SK-N-MC (cell line): ENCODE measurements around the gene PDZD2.
"Not testable (repeated sequence)": the region's sequence is repeated elsewhere in the genome, so short reads cannot be mapped to it uniquely, and the experiment has no call there.

Experiments
- DNase-seq: peaks from one replicate; pipeline ENCODE4 v3.0.0-alpha.2; 2011; ENCODE audit warnings: low read depth, low spot score
- H3K27ac ChIP-seq: fragments of 200-600 bp; sonication (generic); 2 replicates; pipeline ENCODE4 v1.5.1; 2016; ENCODE audit warnings: mixed run types
- H3K36me3 ChIP-seq: fragments of 200-600 bp; sonication (generic); 2 replicates; pipeline ENCODE4 v1.6.1; 2017; ENCODE audit warnings: antibody characterized with exemption, low read length, mixed read lengths; ENCODE audit not compliant: insufficient read depth
- H3K4me3 ChIP-seq: fragments of 200-600 bp; sonication (generic); 2 replicates; pipeline ENCODE4 v1.5.1; 2016
- H3K9ac ChIP-seq: fragments of 200-600 bp; sonication (generic); 2 replicates; pipeline ENCODE4 v1.8.0; 2017; ENCODE audit warnings: mixed run types, mixed read lengths; ENCODE audit not compliant: insufficient read length
- H3K9me3 ChIP-seq: fragments of 200-600 bp; sonication (generic); 2 replicates; pipeline ENCODE4 v1.6.1; 2017; ENCODE audit warnings: low read depth, mild to moderate bottlenecking, antibody characterized with exemption, low read length, moderate library complexity, mixed read lengths
- EZH2 ChIP-seq: fragments of 200-600 bp; sonication (generic); IDR thresholded peaks from one replicate; pipeline ENCODE4 v1.6.1; 2017; ENCODE audit warnings: antibody characterized with exemption
- FOXP2 ChIP-seq: optimal IDR thresholded peaks from 2 replicates; pipeline ENCODE3; 2011; ENCODE audit warnings: mild to moderate bottlenecking, moderate library complexity; ENCODE audit not compliant: insufficient read depth; ENCODE audit errors: extremely low read length, control extremely low read depth
- POLR2AphosphoS5 ChIP-seq: IDR thresholded peaks from 2 replicates; pipeline ENCODE4 v1.6.1; 2012; ENCODE audit warnings: mild to moderate bottlenecking, low read depth, low read length, borderline replicate concordance

Gene PDZD2

DNA sequence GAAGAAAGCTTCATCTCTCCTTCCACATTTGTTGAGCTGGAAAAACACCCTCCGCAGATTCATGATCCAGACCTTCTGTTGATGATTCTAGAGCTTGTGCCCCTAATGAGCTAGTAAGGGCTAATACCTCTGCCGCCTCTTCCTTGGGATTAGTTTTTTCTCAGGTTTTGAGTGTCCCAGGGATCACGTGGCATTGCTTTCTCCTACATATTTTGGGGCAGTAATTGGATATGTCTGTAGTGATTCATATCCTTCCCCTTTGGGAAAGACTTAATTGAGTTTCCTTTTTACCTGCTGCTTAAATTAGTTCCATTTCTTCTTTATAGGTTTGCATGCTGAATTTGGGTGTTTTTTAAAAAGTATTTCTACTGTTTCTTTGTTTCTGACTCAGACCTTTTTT, 391.3 kb downstream of the PDZD2 start:
- DNase-seq: no peak
- TF ChIP-seq EZH2 (no peak), POLR2AphosphoS5 (no peak), FOXP2 (no peak)
- H3K4me3 ChIP-seq: no peak overlapping the region
- H3K27ac ChIP-seq: no peak overlapping the region
- H3K9me3 ChIP-seq: no peaks in the 10 kb centered on the region
- H3K36me3 ChIP-seq: no peaks in the 10 kb centered on the region
- H3K9ac ChIP-seq: no peak overlapping the region

DNA sequence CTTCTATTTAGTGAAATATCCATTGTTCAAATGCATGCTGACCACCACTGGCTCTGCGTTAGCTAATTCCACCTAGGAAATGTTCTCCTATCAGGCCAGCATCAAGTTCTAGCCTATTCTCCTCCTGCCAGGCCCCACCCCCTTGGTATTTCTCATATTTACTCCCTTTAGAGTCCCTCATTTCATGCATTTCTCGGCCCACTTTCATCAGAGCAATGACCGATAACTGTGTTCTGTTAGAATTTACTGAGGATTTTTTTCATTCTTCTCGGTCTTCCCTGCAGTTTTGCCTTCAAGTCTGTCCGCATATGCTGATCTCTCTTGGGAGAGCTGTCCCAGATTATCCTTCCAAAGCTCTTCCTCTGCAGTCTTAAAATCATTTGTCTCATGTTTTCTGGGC, 391.8 kb downstream of the PDZD2 start:
- no peaks in the 10 kb centered on the region for H3K9me3 ChIP-seq
- TF ChIP-seq EZH2 (no peak), POLR2AphosphoS5 (no peak), FOXP2 (no peak)
- no peak overlapping the region for H3K27ac ChIP-seq
- H3K36me3 ChIP-seq: no peaks in the 10 kb centered on the region
- H3K4me3 ChIP-seq: no peak overlapping the region
- H3K9ac ChIP-seq: no peak overlapping the region
- no peak for DNase-seq

DNA sequence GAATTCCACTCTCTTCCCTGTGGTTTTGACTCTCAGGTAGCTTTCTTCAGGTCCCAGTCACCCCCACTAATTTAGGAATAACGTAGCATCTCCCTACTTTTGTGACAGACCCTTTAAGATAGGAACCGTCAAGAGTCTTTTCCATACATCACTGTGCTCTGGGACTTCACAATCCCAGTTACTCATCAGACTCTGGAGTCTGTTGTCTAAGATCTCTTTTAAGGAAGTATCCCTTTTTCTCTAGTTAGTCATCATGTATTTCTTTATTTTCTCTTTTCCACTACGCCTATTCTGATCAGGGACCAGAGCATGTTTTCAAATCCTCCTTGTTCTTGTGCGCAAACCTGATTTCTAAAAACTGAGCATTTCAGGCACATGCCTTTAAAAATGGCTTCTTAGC, 392.2 kb downstream of the PDZD2 start:
- H3K4me3 ChIP-seq: no peak overlapping the region
- no peaks in the 10 kb centered on the region for H3K36me3 ChIP-seq
- H3K9ac ChIP-seq: no peak overlapping the region
- DNase-seq: no peak
- H3K27ac ChIP-seq: no peak overlapping the region
- no peak for TF ChIP-seq FOXP2
- no peak for TF ChIP-seq EZH2
- no peaks in the 10 kb centered on the region for H3K9me3 ChIP-seq

DNA sequence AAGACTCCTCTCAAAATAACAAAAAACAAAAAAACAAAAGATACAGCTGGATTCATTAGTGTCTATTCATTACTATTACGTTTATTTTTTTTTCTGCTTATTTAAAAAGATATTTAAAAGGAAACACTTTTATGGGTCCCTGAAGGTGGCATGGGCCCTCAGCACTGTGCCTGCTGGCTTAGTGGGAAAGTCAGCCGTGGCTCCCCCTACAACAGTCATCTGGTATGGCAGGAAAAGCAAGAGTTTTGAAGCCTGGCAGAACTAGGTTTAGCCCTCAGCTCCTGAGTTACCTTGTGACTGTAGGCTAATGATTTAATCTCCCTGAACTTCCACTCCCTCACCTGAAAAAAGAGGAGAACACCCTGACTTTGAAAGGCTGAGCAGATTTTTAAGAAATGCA, 399.6 kb downstream of the PDZD2 start:
- no peak for DNase-seq
- Histone ChIP-seq H3K27ac (no peak overlapping the region), H3K9ac (no peak overlapping the region), H3K9me3 (no peaks in the 10 kb centered on the region), H3K36me3 (no peaks in the 10 kb centered on the region), H3K4me3 (no peak overlapping the region)
- TF ChIP-seq POLR2AphosphoS5 (no peak), FOXP2 (no peak), EZH2 (no peak)

DNA sequence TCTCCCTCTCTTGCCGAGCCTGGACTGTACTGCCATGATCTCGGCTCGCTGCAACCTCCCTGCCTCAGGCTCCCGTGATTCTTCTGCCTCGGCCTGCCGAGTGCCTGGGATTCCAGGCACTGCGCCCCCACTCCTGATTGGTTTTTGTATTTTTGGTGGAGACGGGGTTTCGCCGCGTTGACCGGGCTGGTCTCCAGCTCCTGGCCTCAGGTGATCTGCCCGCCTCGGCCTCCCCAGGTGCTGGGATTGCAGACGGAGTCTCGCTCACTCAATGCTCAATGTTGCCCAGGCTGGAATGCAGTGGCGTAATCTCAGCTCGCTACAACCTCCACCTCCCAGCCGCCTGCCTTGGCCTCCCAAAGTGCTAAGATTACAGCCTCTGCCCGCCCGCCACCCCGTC, 400.2 kb downstream of the PDZD2 start:
- DNase-seq, H3K27ac ChIP-seq, H3K36me3 ChIP-seq, H3K4me3 ChIP-seq, H3K9me3 ChIP-seq, H3K9ac ChIP-seq: not testable (repeated sequence)

DNA sequence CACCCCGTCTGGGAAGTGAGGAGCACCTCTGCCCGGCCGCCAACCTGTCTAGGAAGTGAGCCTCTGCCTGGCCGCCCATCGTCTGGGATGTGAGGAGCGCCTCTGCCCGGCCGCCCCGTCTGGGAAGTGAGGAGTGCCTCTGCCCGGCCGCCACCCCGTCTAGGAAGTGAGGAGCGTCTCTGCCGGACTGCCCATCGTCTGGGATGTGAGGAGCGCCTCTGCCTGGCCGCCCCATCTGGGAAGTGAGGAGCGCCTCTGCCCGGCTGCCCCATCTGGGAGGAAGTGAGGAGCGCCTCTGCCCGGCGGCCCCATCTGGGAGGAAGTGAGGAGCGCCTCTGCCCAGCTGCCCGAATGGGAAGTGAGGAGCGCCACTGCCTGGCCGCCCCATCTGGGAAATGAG, 400.7 kb downstream of the PDZD2 start:
- not testable (repeated sequence) for H3K27ac ChIP-seq, H3K9ac ChIP-seq, DNase-seq, H3K9me3 ChIP-seq, H3K4me3 ChIP-seq, H3K36me3 ChIP-seq

DNA sequence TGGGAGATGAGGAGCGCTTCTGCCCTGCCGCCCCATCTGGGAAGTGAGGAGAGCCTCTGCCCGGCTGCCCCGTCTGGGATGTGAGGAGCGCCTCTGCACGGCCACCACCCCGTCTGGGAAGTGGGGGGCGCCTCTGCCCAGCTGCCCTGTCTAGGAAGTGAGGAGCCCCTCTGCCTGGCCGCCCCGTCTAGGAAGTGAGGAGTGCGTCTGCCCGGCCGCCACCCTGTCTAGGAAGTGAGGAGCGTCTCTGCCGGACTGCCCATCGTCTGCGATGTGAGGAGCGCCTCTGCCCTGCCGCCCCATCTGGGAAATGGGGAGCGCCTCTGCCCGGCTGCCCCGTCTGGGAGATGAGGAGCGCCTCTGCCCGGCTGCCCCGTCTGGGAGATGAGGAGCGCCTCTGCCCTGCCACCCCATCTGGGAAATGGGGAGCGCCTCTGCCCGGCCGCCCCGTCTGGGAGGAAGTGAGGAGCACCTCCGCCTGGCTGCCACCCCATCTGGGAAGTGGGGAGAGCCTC, 401.3 kb downstream of the PDZD2 start:
- not testable (repeated sequence) for H3K36me3 ChIP-seq, DNase-seq, H3K4me3 ChIP-seq, H3K9ac ChIP-seq, H3K27ac ChIP-seq, H3K9me3 ChIP-seq

DNA sequence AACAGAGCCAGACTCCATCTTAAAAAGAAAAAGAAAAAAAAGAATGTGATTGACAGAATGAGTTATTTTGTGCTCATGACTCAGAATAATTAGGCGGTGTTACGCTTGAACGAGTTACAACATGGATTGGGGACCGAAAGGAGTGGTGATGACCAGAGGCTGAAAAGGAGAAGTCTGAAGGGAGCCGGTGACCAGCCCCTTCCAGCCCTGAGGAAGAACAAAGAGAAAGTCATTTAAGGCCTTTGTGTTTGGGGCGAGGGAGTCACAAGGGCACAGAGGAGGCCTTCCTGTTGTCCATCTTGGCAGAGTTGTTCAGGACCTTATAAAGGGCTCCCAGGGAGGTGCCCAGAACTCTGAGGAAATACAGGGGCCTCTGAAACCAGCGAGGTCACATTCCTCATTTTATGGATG, 403.6 kb downstream of the PDZD2 start:
- Histone ChIP-seq H3K4me3 (no peak overlapping the region), H3K27ac (no peak overlapping the region), H3K9ac (no peak overlapping the region), H3K36me3 (no peaks in the 10 kb centered on the region), H3K9me3 (no peaks in the 10 kb centered on the region)
- DNase-seq: no peak
- TF ChIP-seq FOXP2 (no peak), POLR2AphosphoS5 (no peak), EZH2 (no peak)

DNA sequence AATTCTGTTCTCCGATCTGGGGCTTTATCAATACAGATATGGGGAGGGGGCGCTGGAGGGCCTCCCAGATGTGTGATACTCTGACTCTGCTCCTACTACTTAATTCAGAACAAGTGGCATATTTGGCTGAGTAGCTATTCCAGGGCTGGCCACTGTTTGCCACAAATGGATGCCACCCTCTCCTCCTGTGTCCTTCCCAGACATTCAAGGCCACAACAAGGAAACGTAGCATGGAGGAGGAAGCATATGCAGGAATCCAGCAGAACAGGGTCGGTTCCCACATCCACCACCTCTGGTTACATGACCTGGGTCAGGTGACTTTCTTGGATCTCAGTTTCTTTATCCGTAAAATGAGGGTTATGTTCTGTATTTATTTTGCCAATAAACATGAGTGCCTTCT, 404.2 kb downstream of the PDZD2 start:
- Histone ChIP-seq H3K9me3 (no peaks in the 10 kb centered on the region), H3K4me3 (no peak overlapping the region), H3K9ac (no peak overlapping the region), H3K27ac (no peak overlapping the region), H3K36me3 (no peaks in the 10 kb centered on the region)
- no peak for TF ChIP-seq EZH2
- TF ChIP-seq POLR2AphosphoS5: no peak
- TF ChIP-seq FOXP2: no peak
- DNase-seq: no peak

DNA sequence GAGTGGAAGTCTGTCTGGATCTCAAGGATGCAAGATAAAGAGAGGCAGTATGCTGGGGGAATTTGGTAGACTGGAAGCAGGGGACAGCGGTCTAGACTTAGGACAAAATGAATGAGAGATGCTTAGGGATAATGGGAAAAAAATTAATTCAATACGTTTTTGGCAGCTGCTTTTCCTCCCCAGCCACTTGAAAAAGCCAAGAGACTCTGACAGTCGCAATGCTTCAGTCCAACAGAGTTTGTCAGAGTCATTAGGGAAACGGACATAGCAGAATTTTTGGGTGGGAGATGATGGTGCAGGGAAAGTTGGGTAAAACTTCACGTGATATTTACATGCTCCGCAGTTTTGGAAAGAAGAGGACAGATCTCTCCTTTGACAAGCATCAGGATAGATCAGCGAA, 405.5 kb downstream of the PDZD2 start:
- DNase-seq: no peak
- TF ChIP-seq EZH2: no peak
- no peak for TF ChIP-seq FOXP2
- TF ChIP-seq POLR2AphosphoS5: no peak
- Histone ChIP-seq H3K27ac (no peak overlapping the region), H3K36me3 (no peaks in the 10 kb centered on the region), H3K9me3 (no peaks in the 10 kb centered on the region), H3K4me3 (0 out of 2 replicates have a peak overlapping the region, but pooled peaks have one; percentile 3), H3K9ac (no peak overlapping the region)
